ENCODE data around the gene HMGA1.

The HMGA1 gene, protein sequence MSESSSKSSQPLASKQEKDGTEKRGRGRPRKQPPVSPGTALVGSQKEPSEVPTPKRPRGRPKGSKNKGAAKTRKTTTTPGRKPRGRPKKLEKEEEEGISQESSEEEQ

DNA sequence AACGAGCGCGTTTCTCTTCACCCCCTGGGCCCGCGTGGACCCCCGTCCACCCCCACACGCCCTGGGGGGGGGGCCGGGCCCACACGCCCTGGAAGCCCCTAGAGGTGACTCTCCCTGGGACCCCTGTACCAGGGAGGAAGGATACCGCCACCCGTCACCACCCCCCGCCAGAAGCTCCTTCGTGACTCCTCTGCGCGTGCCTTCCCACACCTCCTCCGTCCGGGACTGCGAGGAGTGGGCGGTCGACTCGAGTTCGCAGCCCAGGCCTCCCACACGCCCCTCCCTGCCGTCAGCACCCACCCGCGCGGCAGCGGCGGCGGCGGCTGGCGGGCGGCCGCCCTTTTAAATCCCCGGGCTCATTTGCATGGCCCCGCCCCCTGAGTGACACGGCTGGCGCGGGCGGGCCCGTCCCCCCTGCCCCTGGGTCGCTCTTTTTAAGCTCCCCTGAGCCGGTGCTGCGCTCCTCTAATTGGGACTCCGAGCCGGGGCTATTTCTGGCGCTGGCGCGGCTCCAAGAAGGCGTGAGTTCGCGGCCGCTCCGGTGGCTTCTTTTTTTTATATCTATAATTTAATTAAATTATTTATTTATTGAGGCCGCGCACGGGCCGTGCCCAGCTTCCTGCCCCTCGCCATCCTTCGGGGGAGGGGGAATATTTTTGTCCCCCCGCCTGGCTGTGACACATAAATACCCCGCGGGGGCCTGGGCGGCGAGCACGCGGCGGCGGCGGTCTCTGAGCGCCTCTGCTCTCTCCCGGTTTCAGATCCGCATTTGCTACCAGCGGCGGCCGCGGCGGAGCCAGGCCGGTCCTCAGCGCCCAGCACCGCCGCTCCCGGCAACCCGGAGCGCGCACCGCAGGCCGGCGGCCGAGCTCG is at the start of gene HMGA1:
HMGA1 (plus strand) TSS at position 431 of the 873 bp plus-strand sequence. CDS start 3,908 bp downstream, outside the sequence.
- DNase-seq, result peak; percentile 92 to 93

DNA sequence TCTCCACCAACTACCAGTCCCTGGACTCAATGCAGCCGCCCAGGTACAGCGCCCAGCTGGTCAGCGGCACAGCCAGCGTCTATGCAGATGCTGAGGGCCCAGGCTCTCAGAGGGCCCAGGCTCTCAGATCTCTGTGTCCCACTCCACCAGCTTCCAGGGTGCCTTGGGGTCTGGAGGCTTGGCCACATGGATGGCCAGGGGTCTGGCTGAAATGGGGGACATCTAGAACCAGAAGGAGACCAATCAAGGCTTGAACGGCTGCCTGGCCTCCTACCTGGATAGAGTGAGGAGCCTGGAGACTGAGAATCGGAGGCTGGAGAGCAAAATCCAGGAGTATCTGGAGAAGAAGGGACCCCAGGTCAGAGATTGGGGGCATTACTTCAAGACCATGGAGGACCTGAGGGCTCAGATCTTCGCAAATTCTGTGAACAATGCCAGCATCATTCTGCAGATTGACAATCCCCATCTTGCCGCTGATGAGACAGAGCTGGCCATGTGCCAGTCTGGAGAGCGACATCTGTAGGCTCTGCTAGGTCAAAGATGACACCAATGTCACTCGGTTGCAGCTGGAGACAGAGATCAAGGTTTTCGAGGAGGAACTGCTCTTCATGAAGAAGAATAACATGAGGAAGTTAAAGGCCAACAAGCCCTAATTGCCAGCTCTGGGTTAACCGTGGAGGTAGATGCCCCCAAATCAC is 46.7 kb upstream of the HMGA1 start:
- no peak for DNase-seq

DNA sequence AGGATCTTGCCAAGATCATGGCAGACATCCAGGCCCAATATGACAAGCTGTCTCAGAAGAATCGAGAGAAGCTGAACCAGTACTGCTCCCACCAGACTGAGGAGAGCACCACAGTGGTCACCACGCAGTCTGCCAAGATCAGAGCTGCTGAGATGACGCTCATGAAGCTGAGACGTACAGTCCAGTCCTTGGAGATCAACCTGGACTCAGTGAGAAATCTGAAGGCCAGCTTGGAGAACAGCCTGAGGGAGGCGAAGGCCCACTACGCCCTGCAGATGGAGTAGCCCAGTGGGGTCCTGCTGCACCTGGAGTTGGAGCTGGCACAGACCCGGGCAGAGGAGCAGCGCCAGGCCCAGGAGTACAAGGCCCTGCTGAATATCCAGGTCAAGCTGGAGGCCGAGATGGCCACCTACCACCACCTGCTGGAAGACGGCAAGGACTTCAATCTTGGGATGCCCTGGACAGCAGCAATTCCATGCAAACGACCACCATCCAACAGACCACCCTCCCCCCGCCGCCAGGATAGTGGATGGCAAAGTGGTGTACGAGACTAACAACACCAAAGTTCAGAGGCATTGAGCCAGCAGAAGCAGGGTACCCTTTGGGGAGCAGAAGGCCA is 46.1 kb upstream of the HMGA1 start:
- no peak for DNase-seq

DNA sequence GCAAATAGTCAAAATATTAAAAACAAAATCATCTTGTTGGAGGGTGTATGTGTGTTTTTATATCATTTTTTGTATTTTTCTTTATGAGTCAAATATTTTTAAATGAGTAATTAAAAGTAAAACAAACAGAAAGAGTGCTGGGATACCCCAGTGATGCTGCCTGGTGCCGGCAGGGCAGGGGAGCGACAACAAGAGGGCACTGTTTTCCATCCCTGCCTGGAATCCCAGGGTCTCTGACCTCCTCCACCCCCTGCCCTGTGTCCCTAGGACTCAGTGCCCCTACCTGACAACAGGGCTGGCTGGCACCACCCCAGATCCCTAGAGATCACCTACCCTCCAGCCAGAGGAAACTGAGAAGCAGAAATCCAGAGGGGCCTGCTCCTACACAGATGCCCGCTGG is 41.9 kb upstream of the HMGA1 start:
- no peak for DNase-seq

DNA sequence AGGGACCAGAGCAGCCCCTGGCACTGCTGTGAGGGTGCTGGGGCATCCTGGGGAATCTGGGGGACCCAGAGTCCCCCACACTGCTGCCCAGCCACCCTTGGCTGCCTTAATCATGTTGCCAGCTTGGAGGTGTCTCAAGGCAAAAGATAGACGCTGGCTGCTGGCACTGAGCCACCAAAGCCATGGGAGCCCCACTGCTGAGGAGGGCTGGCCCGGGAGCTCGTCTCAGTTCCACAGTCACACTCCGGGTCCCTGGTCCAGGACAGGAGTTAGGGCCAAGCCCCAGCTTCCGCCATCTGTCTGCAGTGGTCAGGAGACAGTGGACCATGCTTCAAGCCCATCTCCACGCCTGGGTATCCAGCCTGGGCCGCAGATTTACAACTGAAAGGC is 41.0 kb upstream of the HMGA1 start:
- no peak for DNase-seq

DNA sequence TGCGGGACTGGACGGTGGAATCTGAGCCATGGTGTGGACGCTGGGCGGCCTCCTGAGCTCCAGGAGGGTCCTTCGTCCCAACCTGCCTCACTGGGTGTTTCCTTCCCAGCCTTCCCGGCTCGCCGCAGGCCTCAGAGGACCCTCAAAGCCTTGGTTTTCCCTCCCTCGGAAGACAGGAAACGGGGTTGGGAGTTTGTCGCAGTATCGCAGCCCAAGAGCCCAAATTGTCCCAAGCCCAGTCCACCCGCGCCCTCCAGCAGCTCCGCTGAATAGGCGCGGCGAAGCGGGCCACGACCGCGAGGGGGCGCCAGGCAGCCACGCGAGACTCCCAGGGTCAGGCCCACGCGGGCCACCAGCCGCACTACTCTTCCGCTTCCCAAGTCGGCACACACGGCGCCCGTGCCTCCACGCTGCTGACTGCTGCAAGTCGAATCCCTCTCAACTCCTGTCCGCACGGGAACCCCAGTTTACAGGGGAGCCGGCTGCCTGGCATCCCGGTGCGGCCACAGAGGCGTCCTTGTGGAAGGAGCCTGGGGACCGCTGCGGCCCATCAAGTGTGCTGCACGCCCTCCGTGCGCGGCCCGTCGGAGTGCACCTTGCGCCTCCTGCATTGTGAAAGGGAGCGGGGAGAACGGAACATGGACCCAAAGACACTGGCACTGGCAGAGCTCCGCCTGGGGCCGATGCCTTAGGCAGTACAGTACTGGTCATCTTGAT is 40.4 kb upstream of the HMGA1 start:
- peak; percentile 59 to 71 for DNase-seq

DNA sequence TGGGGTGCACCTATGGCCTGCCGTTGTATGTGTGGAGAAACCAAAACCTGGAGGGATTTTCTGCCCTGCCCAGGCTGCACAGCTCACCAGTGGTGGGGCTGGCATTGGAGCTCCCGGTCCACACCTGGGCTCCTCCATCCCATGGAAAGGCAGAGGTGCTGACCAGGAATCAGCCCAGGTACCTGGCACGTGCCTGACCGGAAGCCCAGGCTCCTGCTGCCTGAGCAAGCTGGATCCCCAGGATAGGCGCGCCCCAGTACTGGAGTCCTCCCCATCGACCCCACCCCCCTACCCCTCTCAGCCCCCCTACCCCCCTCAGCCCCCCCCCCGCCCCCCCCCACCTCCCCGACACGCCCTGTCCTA is 39.9 kb upstream of the HMGA1 start:
- no peak for DNase-seq

DNA sequence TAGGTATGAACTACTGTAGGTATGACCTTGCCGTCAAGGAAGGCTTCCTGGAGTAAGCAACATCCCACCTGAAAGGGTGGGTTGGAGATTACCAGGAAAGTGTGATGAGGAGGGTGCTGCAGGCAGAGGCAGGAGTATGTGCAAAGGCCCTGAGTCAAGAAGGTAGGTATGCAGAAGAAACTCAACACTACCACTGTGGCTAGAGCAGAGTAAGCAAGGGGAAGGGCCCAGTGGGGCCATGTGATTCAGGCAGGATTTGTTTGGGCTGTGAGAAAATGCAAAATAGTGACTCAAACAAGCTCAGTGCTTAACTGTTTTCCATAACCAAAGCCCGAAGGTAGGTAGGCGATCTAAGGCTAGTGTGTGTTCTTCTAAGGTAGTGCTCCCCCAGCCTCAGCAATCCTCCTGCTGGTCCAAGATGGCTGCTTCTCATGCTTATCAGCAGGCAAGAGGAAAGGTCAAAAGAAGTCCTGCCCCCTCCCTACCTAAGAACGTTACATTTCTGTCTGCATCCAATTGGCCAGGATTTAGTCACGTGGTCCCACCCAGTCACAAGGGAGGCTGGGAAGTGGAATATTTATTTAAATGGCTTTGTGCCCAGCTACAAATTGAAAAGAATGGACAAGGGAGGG is 36.2 kb upstream of the HMGA1 start:
- no peak for DNase-seq

DNA sequence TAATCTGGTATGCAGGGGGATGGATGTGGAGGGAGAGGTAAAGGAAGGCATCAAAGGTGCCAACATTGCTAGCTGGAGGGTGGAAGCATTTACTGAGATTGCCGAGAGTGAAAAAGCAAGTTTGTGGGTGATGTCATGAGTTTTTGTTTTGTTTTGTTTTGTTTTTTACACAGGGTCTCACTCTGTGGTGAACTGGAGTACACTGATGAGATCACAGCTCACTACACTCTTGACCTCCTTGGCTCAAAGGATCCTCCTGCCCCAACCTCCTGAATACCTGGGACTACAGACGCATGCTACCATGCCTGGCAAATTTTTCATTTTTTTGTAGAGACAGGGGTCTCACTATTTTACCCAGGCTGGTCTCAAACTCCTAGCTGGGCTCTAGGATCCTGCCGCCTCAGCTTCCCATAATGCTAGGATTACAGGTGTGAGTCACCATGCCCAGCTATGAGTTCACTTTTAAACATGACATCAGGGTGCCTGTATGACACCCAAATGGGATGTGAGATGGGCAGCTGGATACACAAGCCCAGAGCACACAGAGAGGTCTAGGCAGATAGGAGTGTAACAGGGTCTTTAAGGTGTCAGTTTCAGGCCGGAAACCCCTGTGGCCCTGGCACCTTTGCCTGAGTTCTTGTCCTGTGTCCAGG is 35.1 kb upstream of the HMGA1 start:
- DNase-seq, result no peak

DNA sequence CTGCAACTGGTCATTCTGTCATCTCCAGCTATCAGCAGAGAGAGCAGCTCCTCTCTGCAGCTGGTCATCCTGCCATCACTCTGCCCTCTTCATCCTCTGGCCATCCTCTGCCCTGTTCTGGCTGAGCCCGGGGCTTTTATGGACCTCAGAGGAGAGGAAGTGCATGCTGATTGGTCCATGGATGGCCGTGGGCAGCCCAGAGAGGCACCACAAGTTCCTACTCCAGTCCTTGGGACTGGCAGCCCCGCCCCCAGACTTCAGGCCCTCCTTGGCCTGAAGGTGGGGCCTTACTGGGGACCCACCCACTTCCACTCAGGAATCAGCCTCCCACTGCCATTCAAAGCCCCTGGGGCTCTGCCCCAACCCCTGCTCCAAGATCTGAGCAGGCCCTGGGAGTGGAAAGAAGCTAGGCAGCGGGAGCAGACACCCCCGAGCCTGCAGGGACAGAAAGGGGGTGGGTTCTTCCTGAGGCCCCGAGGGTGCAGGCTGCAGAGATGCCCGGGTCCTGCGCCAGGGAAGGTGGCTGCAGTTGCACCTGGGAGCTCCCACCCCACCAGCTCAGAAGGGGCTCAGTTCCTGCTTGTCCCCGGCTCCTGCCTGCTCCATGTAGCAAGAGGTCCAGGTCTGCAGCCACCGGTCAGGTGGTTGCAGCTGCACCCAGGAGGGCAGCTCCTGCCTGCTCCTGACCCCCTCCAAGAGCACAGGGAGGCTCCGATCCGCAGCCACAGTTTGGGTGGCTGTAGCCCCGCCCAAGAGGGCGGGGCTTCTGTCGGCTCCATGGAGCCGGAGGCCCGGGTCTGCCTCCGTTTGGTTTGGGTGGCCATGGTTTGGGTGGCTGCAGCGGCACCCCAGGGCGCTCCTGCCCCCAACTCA is 34.1 kb upstream of the HMGA1 start:
- DNase-seq, result no peak

DNA sequence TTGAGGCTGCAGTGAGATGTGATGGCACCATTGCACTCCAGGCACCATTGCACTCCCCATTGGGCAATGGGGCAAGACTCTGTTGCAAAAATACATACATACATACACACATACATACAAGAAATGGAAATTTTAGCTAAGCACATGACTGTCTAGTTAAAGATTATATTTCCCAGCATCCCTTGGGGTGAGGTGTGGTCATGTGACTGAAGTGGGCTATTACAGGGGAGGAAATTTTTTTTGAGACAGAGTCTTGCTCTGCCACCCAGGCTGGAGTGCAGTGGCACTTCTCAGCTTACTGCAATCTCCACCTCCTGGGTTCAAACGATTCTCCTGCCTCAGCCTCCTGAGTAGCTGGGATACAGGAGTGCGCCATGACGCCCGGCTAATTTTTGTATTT is 32.0 kb upstream of the HMGA1 start:
- DNase-seq, result no peak

DNA sequence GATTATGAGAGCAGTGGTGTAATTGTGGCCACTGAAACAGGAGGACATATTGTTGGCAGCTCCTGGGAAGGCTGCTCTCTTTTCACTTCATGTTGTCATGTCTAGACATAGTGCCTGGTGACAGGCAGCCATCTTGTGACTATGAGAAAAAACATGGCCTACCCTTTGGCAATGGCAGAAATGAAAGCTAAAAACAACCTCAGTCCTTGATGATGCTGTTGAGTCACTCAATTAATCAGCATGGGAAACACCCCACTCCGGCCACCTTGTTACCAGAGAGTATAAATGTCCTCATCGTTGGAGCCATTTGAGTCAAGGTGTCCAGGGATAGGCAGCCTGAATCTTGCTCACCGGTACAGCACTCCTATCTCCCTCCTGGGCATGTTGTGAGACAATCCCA is 31.2 kb upstream of the HMGA1 start:
- no peak for DNase-seq

DNA sequence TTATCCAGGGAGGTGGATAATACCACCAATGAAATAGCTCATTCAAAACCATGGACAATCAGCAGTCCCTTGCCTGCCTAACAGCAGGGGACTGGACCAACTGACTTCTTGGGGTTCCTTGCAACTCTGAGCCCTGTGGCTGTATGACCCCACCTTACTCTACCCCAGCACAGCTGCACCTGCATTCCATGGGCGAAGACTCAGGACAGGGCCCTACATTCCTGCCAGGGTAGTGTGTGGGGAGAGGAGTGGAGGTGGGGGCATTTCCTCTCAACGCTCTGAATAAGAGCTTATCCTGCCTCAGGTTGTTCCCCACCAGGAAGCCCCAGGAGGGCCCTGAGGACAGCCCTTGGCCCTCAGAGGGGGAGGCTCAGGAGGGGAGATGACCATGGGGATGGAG is 30.8 kb upstream of the HMGA1 start:
- no peak for DNase-seq

DNA sequence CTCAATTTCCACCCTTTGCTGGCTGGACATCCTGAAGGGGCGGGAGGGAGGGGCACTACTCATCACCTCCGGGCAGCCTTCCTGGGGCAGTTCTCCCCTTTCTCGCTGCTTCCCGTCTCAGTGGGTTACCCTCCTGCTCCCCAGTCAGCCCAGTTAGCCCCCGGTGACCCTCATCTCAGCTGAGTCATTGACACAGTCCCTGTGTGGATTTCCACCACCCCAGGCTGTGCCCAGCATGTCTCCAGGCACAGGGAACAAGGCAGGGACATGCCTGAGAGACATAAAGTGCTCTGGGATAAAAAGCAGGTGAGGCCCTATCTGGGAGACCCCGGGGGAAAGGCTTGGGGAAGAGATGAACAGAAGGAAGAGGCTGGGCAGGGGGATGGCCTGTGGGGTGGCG is 29.9 kb upstream of the HMGA1 start:
- no peak for DNase-seq

DNA sequence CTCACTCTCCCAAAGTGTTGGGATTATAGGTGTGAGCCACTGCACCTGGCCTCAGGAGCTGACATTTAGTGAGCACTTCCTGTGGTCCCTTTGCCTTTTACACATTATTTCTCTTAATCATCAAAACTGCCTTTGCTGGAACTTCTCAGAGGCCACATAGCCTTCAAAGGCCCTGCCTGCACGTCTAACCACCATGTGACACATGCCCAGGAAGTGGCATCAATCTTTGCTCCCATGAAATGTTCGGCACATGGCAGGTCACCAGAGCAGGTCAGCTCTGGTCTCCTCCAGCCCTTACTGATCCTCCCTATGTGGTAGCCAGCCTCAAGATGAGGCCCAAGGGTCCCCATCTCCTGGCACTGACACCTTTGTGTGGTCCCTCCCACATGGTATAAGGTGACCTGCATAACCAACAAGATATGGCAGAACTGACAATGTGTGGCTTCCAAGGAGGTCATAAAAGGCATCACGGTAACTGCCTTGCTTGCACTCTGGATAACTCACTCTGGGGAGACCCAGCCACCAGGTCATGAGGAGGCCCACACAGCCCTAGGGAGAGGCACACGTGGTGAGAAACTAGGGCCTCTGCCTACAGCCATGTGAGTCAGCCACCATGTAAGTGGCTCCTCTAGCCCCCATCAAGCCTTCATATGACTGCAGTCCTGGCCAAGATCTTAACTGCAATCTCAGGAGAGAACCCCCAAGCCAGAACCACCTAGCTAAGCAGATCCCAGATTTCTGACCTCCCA is 28.8 kb upstream of the HMGA1 start:
- no peak for DNase-seq

DNA sequence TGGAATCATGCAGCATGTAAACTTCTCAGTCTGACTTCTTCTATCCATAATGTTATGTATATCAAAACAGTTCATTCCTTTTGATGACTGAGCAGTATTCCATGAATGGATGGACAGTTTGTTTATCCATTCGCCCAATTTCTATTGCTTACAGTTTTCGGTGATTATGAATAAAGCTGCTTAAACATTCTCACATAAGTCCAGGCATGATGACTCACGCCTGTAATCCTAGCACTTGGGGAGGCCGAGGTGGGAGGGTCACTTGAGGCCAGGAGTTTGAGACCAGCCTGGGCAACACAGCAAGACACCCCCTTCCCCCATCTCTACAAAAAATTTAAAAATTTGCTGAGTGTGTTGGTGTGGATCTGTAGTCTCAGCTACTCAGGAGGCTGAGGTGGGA is 22.9 kb upstream of the HMGA1 start:
- DNase-seq, result no peak

DNA sequence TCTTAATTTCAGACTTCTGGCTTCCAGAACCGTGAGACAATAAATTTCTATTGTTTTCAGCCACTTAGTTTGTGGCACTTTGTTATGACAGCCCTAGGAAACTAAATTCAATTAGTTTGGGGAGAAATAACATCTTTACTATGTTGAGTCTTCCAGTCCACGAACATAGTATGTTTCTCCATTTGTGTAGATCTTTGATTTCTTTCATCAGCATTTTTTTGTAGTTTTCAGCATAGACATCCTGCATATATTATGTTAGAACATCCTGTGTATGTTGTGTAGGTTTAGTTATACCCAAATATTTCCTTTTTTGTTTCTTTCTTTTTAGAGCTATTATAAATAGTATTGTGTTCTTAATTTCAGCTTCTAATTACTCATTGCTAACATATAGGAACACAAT is 18.0 kb upstream of the HMGA1 start:
- DNase-seq, result no peak

DNA sequence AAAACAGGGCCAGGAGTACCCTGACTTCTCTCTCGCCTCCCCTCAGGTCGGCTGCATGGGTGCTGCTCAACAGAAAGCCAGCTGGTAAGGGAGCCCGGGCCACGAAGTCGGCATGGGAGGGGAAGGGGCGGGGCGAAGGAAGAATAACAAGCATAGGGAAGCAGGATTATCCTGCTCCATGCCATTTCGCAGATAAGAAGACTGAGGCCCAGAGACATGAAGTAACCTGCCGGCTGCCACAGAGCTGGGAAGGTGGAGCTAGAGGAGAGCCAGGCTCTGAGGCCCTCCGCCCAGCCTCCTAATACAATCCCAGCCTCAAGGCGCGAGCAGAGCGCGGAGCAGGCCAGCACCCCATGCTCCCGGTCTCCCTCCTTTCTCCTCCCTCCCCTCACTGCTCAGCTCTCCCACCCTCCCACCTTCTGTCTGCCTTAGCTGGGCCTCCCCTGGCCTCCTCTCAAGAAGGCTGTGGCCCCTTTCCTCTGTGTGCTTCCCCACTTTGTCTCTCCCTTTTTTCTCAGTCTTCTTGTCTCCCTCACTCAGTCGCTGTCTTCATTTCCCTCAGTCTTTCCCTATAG is 13.2 kb upstream of the HMGA1 start:
- DNase-seq, result no peak

DNA sequence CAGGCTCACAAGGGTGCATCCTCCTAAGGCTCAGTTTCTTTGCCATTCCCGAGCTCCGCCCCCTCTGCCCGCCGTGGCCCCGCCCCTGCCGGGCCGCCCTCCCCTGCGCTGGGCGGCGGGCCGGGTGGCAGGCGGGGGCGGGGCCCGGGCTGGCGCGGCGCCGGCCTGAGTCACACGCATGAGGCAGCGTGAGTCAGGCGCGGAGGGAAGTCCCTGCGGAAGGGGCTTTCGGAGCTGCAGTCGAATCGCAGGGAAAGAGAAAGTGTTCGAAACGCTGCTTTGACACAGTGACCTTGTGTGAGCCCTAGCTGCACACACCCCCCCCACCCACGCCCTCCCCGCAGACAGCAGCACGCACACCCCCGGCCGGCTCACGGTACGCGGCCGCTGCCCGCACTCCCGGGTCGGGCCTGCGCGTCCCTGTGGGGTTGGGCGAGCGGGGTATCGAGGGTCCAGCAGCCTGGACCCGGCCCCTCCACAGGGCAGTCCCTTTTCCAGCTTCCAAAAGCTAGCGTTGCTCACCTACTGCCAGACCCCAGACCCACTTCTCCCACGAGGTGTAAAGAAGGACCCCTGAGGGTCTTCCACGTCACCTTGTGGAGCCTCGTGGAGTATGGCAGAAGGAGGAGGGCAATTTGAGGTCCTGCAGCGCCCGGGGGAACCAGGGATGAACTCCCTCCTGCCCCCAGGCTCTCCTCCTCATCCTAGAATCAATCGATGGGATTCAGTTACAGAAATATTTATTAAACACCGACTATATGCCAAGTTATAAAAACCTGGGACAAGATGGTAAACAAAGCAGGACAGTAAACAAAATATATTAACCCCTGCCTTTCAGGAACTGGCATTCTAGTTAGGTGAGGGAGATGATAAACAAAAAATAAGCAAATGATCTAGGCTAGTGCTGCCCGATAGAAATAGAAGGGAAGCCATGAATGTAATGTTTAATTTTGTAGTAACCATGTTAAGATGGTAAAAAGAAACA is 12.4 kb upstream of the HMGA1 start:
- DNase-seq, result peak; percentile 75 to 85

Data from NCI-H2081 (cell line).